A549 (cell line): ENCODE data around the gene KIF13A. TPM values are rescaled to one million over a fixed set of nuclear protein-coding genes. Genes with fewer than 3 reads are reported as not detected.

Source experiments
- ATAC-seq, 2 experiments: fragments of 200-7000 bp in 1 of 2; fragments of >200 bp in 1 of 2; cut with Nextera tagmentation in 1 of 2; cut with Tn5 transposase in 1 of 2; 3 replicates each; pipeline versions ENCODE4 v1.8.0 to v1.9.1; 2018 to 2020; ENCODE audit warnings: mild to moderate bottlenecking in 1 of 2, moderate library complexity in 1 of 2
- CTCF ChIA-PET: fragments of 300-600 bp; sonication (Branson Sonifier 250); formaldehyde crosslinking; extraction: SDS; loops from one replicate; lab custom pipeline; 2021; ENCODE audit warnings: antibody characterized with exemption, inconsistent platforms; lab: Yijun Ruan, JAX
- POLR2A ChIA-PET: fragments of 350-600 bp; formaldehyde crosslinking; extraction: SDS; loops from one replicate; lab custom pipeline; 2021; ENCODE audit warnings: antibody characterized with exemption, inconsistent platforms; lab: Yijun Ruan, JAX
- DNase-seq, 2 experiments: peaks; one replicate each; pipeline versions ENCODE4 v3.0.0 to v3.0.0-alpha.2; 2011 to 2016; ENCODE audit warnings: low read depth in 1 of 2, low spot score in 1 of 2
- FAIRE-seq: peaks from 2 replicates; lab custom pipeline; 2011; peaks lifted over from hg19 to GRCh38; lab: Jason Lieb, UNC
- H3K27ac ChIP-seq, 2 experiments: fragments of >200 bp; sonication (Bioruptor Twin); formaldehyde crosslinking; 3 replicates each; pipeline ENCODE4 v1.5.1; 2016 to 2017
- H3K4me1 ChIP-seq: fragments of >200 bp; sonication (Bioruptor Twin); formaldehyde crosslinking; 3 replicates; pipeline ENCODE4 v1.6.1; 2016
- H3K4me2 ChIP-seq: fragments of >200 bp; sonication (Bioruptor Twin); formaldehyde crosslinking; 3 replicates; pipeline ENCODE4 v1.6.1; 2016
- H3K4me3 ChIP-seq: fragments of >200 bp; sonication (Bioruptor Twin); formaldehyde crosslinking; 3 replicates; pipeline ENCODE4 v1.5.1; 2016
- H3K9me3 ChIP-seq: fragments of >200 bp; sonication (Bioruptor Twin); formaldehyde crosslinking; 3 replicates; pipeline ENCODE4 v1.6.1; 2016
- BHLHE40 ChIP-seq: IDR thresholded peaks from 2 replicates; pipeline ENCODE4 v1.6.1; 2012; ENCODE audit warnings: low read depth, low read length, inconsistent platforms
- CBX2 ChIP-seq: fragments of 200-600 bp; sonication (generic); IDR thresholded peaks from 2 replicates; pipeline ENCODE4 v1.6.1; 2016; ENCODE audit warnings: low read depth, mild to moderate bottlenecking, borderline replicate concordance
- EHF ChIP-seq: fragments of 250-450 bp; sonication (Bioruptor Pico); IDR thresholded peaks from 2 replicates; pipeline ENCODE4 v1.5.0; 2020; ENCODE audit warnings: mild to moderate bottlenecking
- ESRRA ChIP-seq: fragments of 150-350 bp; IDR thresholded peaks from 2 replicates; pipeline ENCODE4 v1.6.1; 2014; ENCODE audit warnings: mild to moderate bottlenecking, low read length, borderline replicate concordance
- FOSB ChIP-seq: fragments of 250-450 bp; sonication (Bioruptor Pico); IDR thresholded peaks from 2 replicates; pipeline ENCODE4 v1.5.0; 2020; ENCODE audit warnings: mild to moderate bottlenecking, moderate library complexity
- FOSL2 ChIP-seq, 2 experiments: fragments of 450-650 bp in 1 of 2; fragments of >200 bp in 1 of 2; sonication (Bioruptor Twin) in 1 of 2; formaldehyde crosslinking; IDR thresholded peaks; 2 replicates each; pipeline versions ENCODE4 v1.5.0 to v1.6.1; 2016 to 2020; ENCODE audit warnings: mild to moderate bottlenecking in 1 of 2, moderate library complexity in 1 of 2
- JUNB ChIP-seq: fragments of >200 bp; sonication (Bioruptor Twin); formaldehyde crosslinking; IDR thresholded peaks from 2 replicates; pipeline ENCODE4 v1.6.1; 2016
- KDM1A ChIP-seq: fragments of 200-600 bp; sonication (generic); IDR thresholded peaks from 2 replicates; pipeline ENCODE4 v1.6.1; 2016; ENCODE audit warnings: low read depth, mild to moderate bottlenecking
- MAFK ChIP-seq: fragments of 450-650 bp; IDR thresholded peaks from 2 replicates; pipeline ENCODE4 v1.6.1; 2014; ENCODE audit not compliant: partially characterized antibody
- MYC ChIP-seq: IDR thresholded peaks from 2 replicates; pipeline ENCODE4 v1.6.1; 2012; ENCODE audit warnings: mild to moderate bottlenecking, inconsistent platforms, low read length, improper control_type of control experiment, borderline replicate concordance
- NPAS2 ChIP-seq: fragments of 250-450 bp; sonication (Bioruptor Pico); IDR thresholded peaks from 2 replicates; pipeline ENCODE4 v1.8.0; 2022; ENCODE audit warnings: mild to moderate bottlenecking, moderate library complexity, borderline replicate concordance
- PHF8 ChIP-seq: fragments of 200-600 bp; sonication (generic); IDR thresholded peaks from 2 replicates; pipeline ENCODE4 v1.6.1; 2016; ENCODE audit warnings: low read depth, mild to moderate bottlenecking, antibody characterized with exemption, moderate library complexity, borderline replicate concordance
- POLR2A ChIP-seq: IDR thresholded peaks from 2 replicates; pipeline ENCODE4 v1.6.1; 2012; ENCODE audit warnings: mild to moderate bottlenecking, low read length
- RFX5 ChIP-seq: fragments of 450-650 bp; IDR thresholded peaks from 2 replicates; pipeline ENCODE4 v1.7.1; 2014; ENCODE audit warnings: antibody characterized with exemption, mild to moderate bottlenecking, moderate library complexity
- SREBF2 ChIP-seq: fragments of 450-650 bp; IDR thresholded peaks from 2 replicates; pipeline ENCODE4 v1.6.1; 2014; ENCODE audit warnings: mild to moderate bottlenecking, moderate library complexity
- ZC3H11A ChIP-seq: fragments of 450-650 bp; IDR thresholded peaks from 2 replicates; pipeline ENCODE4 v1.6.1; 2014; ENCODE audit warnings: antibody characterized with exemption, mild to moderate bottlenecking
- ZFP36 ChIP-seq: fragments of 450-650 bp; IDR thresholded peaks from 2 replicates; pipeline ENCODE4 v1.6.1; 2014; ENCODE audit warnings: borderline replicate concordance; ENCODE audit not compliant: partially characterized antibody
- ZNF302 ChIP-seq: fragments of 250-450 bp; sonication (Bioruptor Pico); IDR thresholded peaks from 2 replicates; pipeline ENCODE4 v1.9.0; 2021; ENCODE audit warnings: inconsistent platforms, mild to moderate bottlenecking, moderate library complexity
- WGBS: methylation state at CpG from one replicate; pipeline ENCODE4 v1.1.6; 2017; ENCODE audit errors: missing lambda C conversion rate; 5-methylcytosine and 5-hydroxymethylcytosine counted together
- polyA plus RNA-seq, 4 experiments: library from polyadenylated mRNA; depleted of rRNA in 3 of 4; stranded (reverse); fragments of >200 nt; fragmentation: RNase III in 1 of 4; extraction: RNeasy Plus Mini Kit Qiagen cat#74134 plus additional on column Dnase treatment in 1 of 4; gene quantifications; 2 replicates in 3 of 4; 3 replicates in 1 of 4; pipeline ENCODE4 v1.2.3, GENCODE V29; 2011 to 2017
- TF ChIP-seq, protein P1 (sequence below): fragments of 250-450 bp; sonication (Bioruptor Pico); IDR thresholded peaks from 2 replicates; pipeline ENCODE4 v1.5.0; 2021; ENCODE audit warnings: mild to moderate bottlenecking, moderate library complexity, borderline replicate concordance
- TF ChIP-seq, protein P2 (sequence below): fragments of 250-450 bp; sonication (Bioruptor Pico); IDR thresholded peaks from 2 replicates; pipeline ENCODE4 v1.5.0; 2020; ENCODE audit warnings: low read depth, mild to moderate bottlenecking, moderate library complexity
- TF ChIP-seq, protein P3 (sequence below): fragments of 150-350 bp; IDR thresholded peaks from 2 replicates; pipeline ENCODE4 v1.6.1; 2014; ENCODE audit warnings: low read depth, mild to moderate bottlenecking, low read length

Gene KIF13A
- polyA plus RNA-seq, 2 of the 4 experiments (the other 2 are of a cell fraction): 30.2 to 39.4 TPM

DNA sequence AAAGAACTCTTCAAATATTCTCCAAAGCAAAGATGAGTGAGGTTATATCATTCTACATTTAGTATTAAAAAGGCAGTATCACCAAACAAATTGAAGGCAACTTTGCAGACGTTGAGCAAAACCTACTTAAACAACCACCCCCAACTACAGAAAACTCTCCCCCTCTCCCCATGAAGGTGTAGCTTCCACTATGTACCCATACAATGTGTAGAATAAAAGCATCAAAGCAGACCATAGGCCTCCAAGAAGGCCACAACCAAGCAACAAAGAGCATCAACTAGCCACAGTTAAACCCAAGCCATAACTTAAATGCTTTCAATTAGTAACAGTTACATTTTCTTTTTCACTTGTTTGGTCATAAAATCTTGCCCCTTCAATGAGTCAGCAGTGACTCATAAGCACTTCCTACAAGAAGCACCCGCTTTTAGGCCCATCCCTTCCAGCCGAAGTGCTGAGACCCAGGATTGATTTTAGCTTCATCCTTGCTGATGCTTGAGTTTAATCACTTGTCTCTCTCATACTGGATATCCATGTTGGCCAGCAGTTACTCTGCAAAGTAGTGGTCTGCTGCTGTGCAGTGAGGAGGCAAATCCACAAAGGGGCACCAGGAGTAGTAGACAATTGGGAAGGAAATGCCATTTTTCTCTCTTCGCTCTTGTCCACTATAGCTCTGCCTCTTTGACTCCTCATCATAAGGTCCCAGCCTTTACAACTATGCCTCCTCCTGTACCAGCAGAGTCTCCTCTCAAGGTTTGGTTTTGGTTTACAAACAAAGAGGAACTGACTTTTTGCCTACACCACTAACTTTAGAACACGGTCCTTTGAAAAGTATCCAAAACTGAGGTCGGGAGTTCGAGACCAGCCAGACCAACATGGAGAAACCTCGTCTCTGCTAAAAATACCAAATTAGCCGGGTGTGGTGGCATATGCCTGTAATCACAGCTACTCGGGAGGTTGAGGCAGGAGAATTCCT is 272.3 kb downstream of the KIF13A start:
- ATAC-seq (peak; percentile 68 to 84), DNase-seq (peak; percentile 65 to 70)

DNA sequence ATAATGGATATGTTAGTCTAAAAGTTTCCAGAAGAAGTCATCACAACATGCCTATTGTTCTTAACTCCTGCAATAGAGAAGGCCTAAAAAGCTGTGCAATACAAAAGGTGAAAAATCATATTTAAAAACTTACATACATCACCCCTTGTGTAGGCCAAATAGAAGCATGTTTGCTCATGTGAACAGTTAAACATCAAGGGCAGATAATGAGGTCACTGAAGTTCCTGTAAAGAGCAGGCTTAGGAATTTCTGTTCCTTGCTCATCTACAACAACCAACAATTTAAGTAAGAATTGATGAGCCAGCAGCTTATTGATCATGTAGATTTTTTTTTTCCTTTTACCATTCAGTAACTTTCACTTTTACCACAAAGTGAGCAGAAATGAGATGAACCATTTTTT is 273.3 kb downstream of the KIF13A start:
- Histone ChIP-seq H3K27ac (peak overlapping the region in 1 of 2 experiments; percentile 82; a peak in 3 of 6 replicates), H3K4me1 (peaks cover 18% of the 10 kb centered on the region), H3K9me3 (no peaks in the 10 kb centered on the region), H3K4me3 (no peak overlapping the region), H3K4me2 (peak overlapping the region; percentile 63)
- ATAC-seq (peak in 1 of 2 experiments; percentile 37; a peak in 1 of 6 replicates), FAIRE-seq (no peak), DNase-seq (no peak)
- TF ChIP-seq MAFK: peak; percentile 45
- TF ChIP-seq, protein P1, sequence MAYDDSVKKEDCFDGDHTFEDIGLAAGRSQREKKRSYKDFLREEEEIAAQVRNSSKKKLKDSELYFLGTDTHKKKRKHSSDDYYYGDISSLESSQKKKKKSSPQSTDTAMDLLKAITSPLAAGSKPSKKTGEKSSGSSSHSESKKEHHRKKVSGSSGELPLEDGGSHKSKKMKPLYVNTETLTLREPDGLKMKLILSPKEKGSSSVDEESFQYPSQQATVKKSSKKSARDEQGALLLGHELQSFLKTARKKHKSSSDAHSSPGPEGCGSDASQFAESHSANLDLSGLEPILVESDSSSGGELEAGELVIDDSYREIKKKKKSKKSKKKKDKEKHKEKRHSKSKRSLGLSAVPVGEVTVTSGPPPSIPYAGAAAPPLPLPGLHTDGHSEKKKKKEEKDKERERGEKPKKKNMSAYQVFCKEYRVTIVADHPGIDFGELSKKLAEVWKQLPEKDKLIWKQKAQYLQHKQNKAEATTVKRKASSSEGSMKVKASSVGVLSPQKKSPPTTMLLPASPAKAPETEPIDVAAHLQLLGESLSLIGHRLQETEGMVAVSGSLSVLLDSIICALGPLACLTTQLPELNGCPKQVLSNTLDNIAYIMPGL (CRISPR knock-in tag): no peak
- ChIA-PET CTCF (interaction anchor here (0.6 to 1.5 kb wide), 2 partner anchors 13 to 238 kb away, joined by 3 read pairs; no protein-coding TSS in a partner anchor), POLR2A (interaction anchor here (0.6 to 0.7 kb wide), 3 partner anchors 31 to 242 kb away, joined by 3 to 5 read pairs (median 3); no protein-coding TSS in a partner anchor)

More for the DNA sequence above, 272.3 kb downstream of the KIF13A start:
- ChIA-PET CTCF (interaction anchor here (0.6 to 1.5 kb wide), 3 partner anchors 7 to 237 kb away, joined by 3 to 4 read pairs (median 3); no protein-coding TSS in a partner anchor), POLR2A (interaction anchor here (0.6 to 0.7 kb wide), 3 partner anchors 30 to 243 kb away, joined by 3 to 5 read pairs (median 3); no protein-coding TSS in a partner anchor)
- H3K4me3 ChIP-seq: no peak overlapping the region
- H3K4me1 ChIP-seq: peaks cover 18% of the 10 kb centered on the region
- peak overlapping the region; percentile 63 for H3K4me2 ChIP-seq
- no peak for FAIRE-seq
- H3K9me3 ChIP-seq: no peaks in the 10 kb centered on the region
- 54% methylated on average over 10 of the region's 10 CpGs for WGBS
- peak overlapping the region; percentile 56 to 82 for H3K27ac ChIP-seq
- TF ChIP-seq SREBF2 (no peak), ZC3H11A (no peak), ZFP36 (no peak), MAFK (peak; percentile 7), BHLHE40 (no peak), PHF8 (no peak), ESRRA (no peak), JUNB (peak; percentile 67), FOSL2 (IDR thresholded peaks at IDR 0.05) (peak; percentile 80), FOSL2 (CRISPR knock-in tag; IDR thresholded peaks at IDR 0.05) (peak; percentile 90), RFX5 (no peak), MYC (no peak), ZNF302 (no peak)
- TF ChIP-seq, protein P2, sequence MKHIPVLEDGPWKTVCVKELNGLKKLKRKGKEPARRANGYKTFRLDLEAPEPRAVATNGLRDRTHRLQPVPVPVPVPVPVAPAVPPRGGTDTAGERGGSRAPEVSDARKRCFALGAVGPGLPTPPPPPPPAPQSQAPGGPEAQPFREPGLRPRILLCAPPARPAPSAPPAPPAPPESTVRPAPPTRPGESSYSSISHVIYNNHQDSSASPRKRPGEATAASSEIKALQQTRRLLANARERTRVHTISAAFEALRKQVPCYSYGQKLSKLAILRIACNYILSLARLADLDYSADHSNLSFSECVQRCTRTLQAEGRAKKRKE (CRISPR knock-in tag): no peak
- TF ChIP-seq, protein P1 (CRISPR knock-in tag): no peak

DNA sequence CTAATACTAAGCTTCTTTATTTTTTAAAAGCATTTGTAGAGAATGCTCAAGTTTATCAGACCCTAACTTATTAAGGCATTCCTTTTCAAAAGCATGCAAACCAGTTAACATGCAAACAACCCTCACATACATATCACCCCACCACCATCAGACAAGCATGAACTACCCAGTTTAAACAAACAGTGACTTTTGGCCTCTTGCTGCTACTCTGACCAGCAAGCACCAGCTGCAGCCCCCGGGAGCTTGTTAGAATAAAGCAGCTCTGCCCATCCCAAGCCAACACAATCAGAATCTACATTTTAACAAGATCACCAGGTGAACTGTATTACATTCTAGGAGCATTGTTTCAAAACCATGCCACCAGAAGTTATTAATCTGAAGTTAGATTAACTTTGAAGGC is 274.9 kb downstream of the KIF13A start:
- no peak for FAIRE-seq
- no peak overlapping the region for H3K4me2 ChIP-seq
- H3K27ac ChIP-seq: no peak overlapping the region
- DNase-seq: no peak
- no peak overlapping the region for H3K4me3 ChIP-seq
- WGBS: 65% methylated on average over 1 of the region's 1 CpG
- H3K4me1 ChIP-seq: peaks cover 18% of the 10 kb centered on the region
- ChIA-PET CTCF (interaction anchor here (1.4 kb wide), 1 partner anchor 9 kb away, joined by 3 read pairs; no protein-coding TSS in a partner anchor), POLR2A (no interaction called here)
- no peak for ATAC-seq
- H3K9me3 ChIP-seq: no peaks in the 10 kb centered on the region
- TF ChIP-seq EHF (no peak), BHLHE40 (no peak), ESRRA (no peak), MAFK (no peak), KDM1A (no peak), CBX2 (no peak), FOSL2 (IDR thresholded peaks at IDR 0.05) (no peak), FOSL2 (CRISPR knock-in tag; IDR thresholded peaks at IDR 0.05) (no peak), FOSB (CRISPR knock-in tag) (no peak), POLR2A (no peak), NPAS2 (CRISPR knock-in tag) (no peak), ZFP36 (no peak)
- TF ChIP-seq, protein P1 (CRISPR knock-in tag): no peak
- TF ChIP-seq, protein P3, sequence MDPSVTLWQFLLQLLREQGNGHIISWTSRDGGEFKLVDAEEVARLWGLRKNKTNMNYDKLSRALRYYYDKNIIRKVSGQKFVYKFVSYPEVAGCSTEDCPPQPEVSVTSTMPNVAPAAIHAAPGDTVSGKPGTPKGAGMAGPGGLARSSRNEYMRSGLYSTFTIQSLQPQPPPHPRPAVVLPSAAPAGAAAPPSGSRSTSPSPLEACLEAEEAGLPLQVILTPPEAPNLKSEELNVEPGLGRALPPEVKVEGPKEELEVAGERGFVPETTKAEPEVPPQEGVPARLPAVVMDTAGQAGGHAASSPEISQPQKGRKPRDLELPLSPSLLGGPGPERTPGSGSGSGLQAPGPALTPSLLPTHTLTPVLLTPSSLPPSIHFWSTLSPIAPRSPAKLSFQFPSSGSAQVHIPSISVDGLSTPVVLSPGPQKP: no peak
